HEK293 (cell line): ENCODE data around the gene INO80C.

ENCODE experiments used
- CTCF ChIA-PET: fragments of 350-600 bp; formaldehyde crosslinking; extraction: SDS; loops from one replicate; lab custom pipeline; 2021; ENCODE audit warnings: antibody characterized with exemption; lab: Yijun Ruan, JAX
- POLR2A ChIA-PET: fragments of 300-600 bp; formaldehyde crosslinking; extraction: SDS; loops from one replicate; lab custom pipeline; 2020; ENCODE audit warnings: antibody characterized with exemption, inconsistent platforms; lab: Yijun Ruan, JAX
- H3K27ac ChIP-seq: fragments of 200-500 bp; sonication (Bioruptor generic); 2 replicates; pipeline ENCODE4 v1.5.1; 2014; ENCODE audit warnings: low read depth, low read length, control low read depth, inconsistent platforms; ENCODE audit errors: extremely low read depth
- H3K36me3 ChIP-seq, 2 experiments: fragments of 200-500 bp in 1 of 2; sonication (Bioruptor generic) in 1 of 2; 1 replicate in 1 of 2; 2 replicates in 1 of 2; pipeline ENCODE4 v1.5.1; 2014 to 2017; ENCODE audit warnings: inconsistent platforms in 2 of 2, low read length in 2 of 2; ENCODE audit not compliant: control insufficient read depth in 2 of 2, insufficient read depth in 1 of 2
- H3K4me1 ChIP-seq: fragments of 200-500 bp; sonication (Bioruptor generic); 2 replicates; pipeline ENCODE4 v1.5.1; 2014; ENCODE audit warnings: mild to moderate bottlenecking, low read length, inconsistent platforms; ENCODE audit not compliant: control insufficient read depth, insufficient read depth
- H3K4me3 ChIP-seq: 2 replicates; pipeline ENCODE4 v1.5.1; 2011; ENCODE audit warnings: low read depth, mild to moderate bottlenecking, control low read depth, low read length, moderate library complexity
- H3K9me3 ChIP-seq: fragments of 200-500 bp; sonication (Bioruptor generic); 2 replicates; pipeline ENCODE4 v1.5.1; 2014; ENCODE audit warnings: low read depth, low read length, inconsistent platforms; ENCODE audit not compliant: control insufficient read depth, insufficient read depth
- ELK4 ChIP-seq: IDR thresholded peaks from 2 replicates; pipeline ENCODE4 v1.6.1; 2011; ENCODE audit warnings: mild to moderate bottlenecking, low read depth, low read length, borderline replicate concordance
- GLIS1 ChIP-seq: fragments of 450-650 bp; formaldehyde crosslinking; IDR thresholded peaks from 2 replicates; pipeline ENCODE4 v1.5.1; 2016; ENCODE audit warnings: missing biosample characterization, missing genetic modification characterization
- GLIS2 ChIP-seq: fragments of 450-650 bp; formaldehyde crosslinking; IDR thresholded peaks from 2 replicates; pipeline ENCODE4 v1.5.1; 2016; ENCODE audit warnings: missing biosample characterization, missing genetic modification characterization
- HOXD13 ChIP-seq: sonication (generic); formaldehyde crosslinking; IDR thresholded peaks from 2 replicates; pipeline ENCODE4 v1.8.0; 2022; ENCODE audit warnings: missing genetic modification reagents, borderline replicate concordance
- KLF9 ChIP-seq: fragments of 450-650 bp; formaldehyde crosslinking; IDR thresholded peaks from 2 replicates; pipeline ENCODE4 v1.5.1; 2016; ENCODE audit warnings: missing biosample characterization, missing genetic modification characterization, low read depth
- PATZ1 ChIP-seq: fragments of 450-650 bp; formaldehyde crosslinking; IDR thresholded peaks from 2 replicates; pipeline ENCODE4 v1.5.1; 2016; ENCODE audit warnings: missing biosample characterization, missing genetic modification characterization
- PRDM6 ChIP-seq: fragments of 450-650 bp; formaldehyde crosslinking; IDR thresholded peaks from 2 replicates; pipeline ENCODE4 v1.5.1; 2017; ENCODE audit warnings: missing biosample characterization, missing genetic modification characterization
- SALL2 ChIP-seq: fragments of 450-650 bp; formaldehyde crosslinking; IDR thresholded peaks from 2 replicates; pipeline ENCODE4 v1.5.0; 2017; ENCODE audit warnings: missing biosample characterization, mild to moderate bottlenecking, missing genetic modification characterization, borderline replicate concordance
- SP7 ChIP-seq: fragments of 450-650 bp; formaldehyde crosslinking; IDR thresholded peaks from 2 replicates; pipeline ENCODE4 v1.5.1; 2016; ENCODE audit warnings: missing biosample characterization, missing genetic modification characterization
- TRIM28 ChIP-seq: IDR thresholded peaks from 2 replicates; pipeline ENCODE4 v1.6.1; 2011; ENCODE audit warnings: low read length, control low read depth, borderline replicate concordance
- TSHZ1 ChIP-seq: fragments of 450-650 bp; formaldehyde crosslinking; IDR thresholded peaks from 2 replicates; pipeline ENCODE4 v1.5.1; 2016; ENCODE audit warnings: missing biosample characterization, missing genetic modification characterization, borderline replicate concordance
- ZFP41 ChIP-seq: fragments of 450-650 bp; formaldehyde crosslinking; IDR thresholded peaks from 2 replicates; pipeline ENCODE4 v1.5.1; 2016; ENCODE audit warnings: missing biosample characterization, missing genetic modification characterization, borderline replicate concordance
- ZIC2 ChIP-seq: fragments of 450-650 bp; formaldehyde crosslinking; IDR thresholded peaks from 2 replicates; pipeline ENCODE4 v1.5.1; 2016; ENCODE audit warnings: missing biosample characterization, missing genetic modification characterization
- ZNF112 ChIP-seq: fragments of 450-650 bp; formaldehyde crosslinking; IDR thresholded peaks from 2 replicates; pipeline ENCODE4 v1.5.0; 2017; ENCODE audit warnings: missing biosample characterization, missing genetic modification characterization
- ZNF114 ChIP-seq: fragments of 450-650 bp; formaldehyde crosslinking; IDR thresholded peaks from 2 replicates; pipeline ENCODE4 v1.5.0; 2017; ENCODE audit warnings: missing biosample characterization, missing genetic modification characterization
- ZNF239 ChIP-seq: fragments of 450-650 bp; formaldehyde crosslinking; IDR thresholded peaks from 2 replicates; pipeline ENCODE4 v1.5.1; 2016; ENCODE audit warnings: missing biosample characterization, missing genetic modification characterization
- ZNF571 ChIP-seq: fragments of 450-650 bp; formaldehyde crosslinking; IDR thresholded peaks from 2 replicates; pipeline ENCODE4 v1.5.0; 2017; ENCODE audit warnings: missing biosample characterization, missing genetic modification characterization
- ZNF600 ChIP-seq: fragments of 450-650 bp; formaldehyde crosslinking; IDR thresholded peaks from 2 replicates; pipeline ENCODE4 v1.5.1; 2016; ENCODE audit warnings: missing biosample characterization, missing genetic modification characterization
- ZNF626 ChIP-seq: fragments of 450-650 bp; sonication (Bioruptor Pico); formaldehyde crosslinking; IDR thresholded peaks from 2 replicates; pipeline ENCODE4 v1.5.1; 2018; ENCODE audit warnings: missing biosample characterization, missing genetic modification characterization, inconsistent platforms
- ZNF660 ChIP-seq: fragments of 450-650 bp; IDR thresholded peaks from 2 replicates; pipeline ENCODE4 v1.5.1; 2018; ENCODE audit warnings: missing biosample characterization, mild to moderate bottlenecking, missing genetic modification characterization
- ZNF692 ChIP-seq: fragments of 450-650 bp; formaldehyde crosslinking; IDR thresholded peaks from 2 replicates; pipeline ENCODE4 v1.5.1; 2016; ENCODE audit warnings: missing biosample characterization, missing genetic modification characterization

INO80C gene

GRCh38 chr18:35513181-35513936 is 15.6 kb upstream of the INO80C start:
- Histone ChIP-seq H3K4me1 (no peaks in the 10 kb centered on the region), H3K4me3 (no peak overlapping the region), H3K27ac (no peak overlapping the region), H3K9me3 (no peaks in the 10 kb centered on the region)
- CTCF ChIA-PET: interaction anchor here (0.9 kb wide), 1 partner anchor 10 kb away, joined by 3 read pairs; no protein-coding TSS in a partner anchor
- TF ChIP-seq TRIM28 (no peak), SALL2 (tag by site-specific recombination) (no peak), KLF9 (no peak), ELK4 (no peak), TSHZ1 (tag by site-specific recombination) (no peak), ZNF626 (tag by site-specific recombination) (no peak), SP7 (0 out of 2 replicates have a peak, but pooled peaks have one; percentile 24), PATZ1 (no peak), ZFP41 (no peak), ZNF660 (tag by site-specific recombination) (peak; percentile 49; the same call in 1 of the 2 replicates), ZNF114 (tag by site-specific recombination) (no peak), ZNF692 (tag by site-specific recombination) (peak; percentile 50; the same call in 1 of the 2 replicates), GLIS2 (tag by site-specific recombination) (peak; percentile 48; the same call in 1 of the 2 replicates), ZNF112 (tag by site-specific recombination) (no peak), ZNF600 (tag by site-specific recombination) (0 out of 2 replicates have a peak, but pooled peaks have one; percentile 14), PRDM6 (no peak), GLIS1 (tag by site-specific recombination) (peak; percentile 94), ZNF571 (no peak), HOXD13 (CRISPR knock-in tag) (peak; percentile 44; the same call in 1 of the 2 replicates), ZNF239 (tag by site-specific recombination) (no peak), ZIC2 (peak; percentile 93)
- TF ChIP-seq, all 188 proteins: peak for 8
- POLR2A ChIA-PET: interaction anchor here (0.6 to 1.6 kb wide), 2 partner anchors 16 to 62 kb away, joined by 3 to 10 read pairs; partner anchors contain the start of gene INO80C
- no peaks in the 10 kb centered on the region for H3K36me3 ChIP-seq
